OCI-LY1 (cell line): ENCODE measurements around the gene SLC39A11.

ENCODE experiments used
- H2AFZ ChIP-seq: fragments of 200-600 bp; sonication (generic), shearing (Covaris generic); 2 replicates; pipeline ENCODE4 v1.6.0; 2014; ENCODE audit warnings: antibody characterized with exemption, mild to moderate bottlenecking, low read length
- H3F3A ChIP-seq: fragments of 200-600 bp; sonication (generic), shearing (Covaris generic); 2 replicates; pipeline ENCODE4 v1.6.0; 2014; ENCODE audit warnings: mild to moderate bottlenecking, antibody characterized with exemption, low read length, moderate library complexity; ENCODE audit not compliant: insufficient read depth
- H3K27ac ChIP-seq: fragments of 200-600 bp; sonication (generic); 2 replicates; pipeline ENCODE4 v1.5.1; 2014; ENCODE audit warnings: low read length, mixed run types, mild to moderate bottlenecking, low read depth; ENCODE audit not compliant: poor library complexity, severe bottlenecking
- H3K27me3 ChIP-seq: fragments of 200-600 bp; sonication (generic); 2 replicates; pipeline ENCODE4 v1.6.0; 2014; ENCODE audit warnings: antibody characterized with exemption, mild to moderate bottlenecking, low read length, moderate library complexity; ENCODE audit not compliant: insufficient read depth
- H3K36me3 ChIP-seq: fragments of 200-600 bp; sonication (generic); 2 replicates; pipeline ENCODE4 v1.6.1; 2014; ENCODE audit warnings: mild to moderate bottlenecking, antibody characterized with exemption, low read length, moderate library complexity, mixed read lengths; ENCODE audit not compliant: insufficient read depth
- H3K4me1 ChIP-seq: fragments of 200-600 bp; sonication (generic); 2 replicates; pipeline ENCODE4 v1.5.1; 2014; ENCODE audit warnings: mild to moderate bottlenecking, low read length, moderate library complexity; ENCODE audit not compliant: insufficient read depth, severe bottlenecking
- H3K4me2 ChIP-seq: fragments of 200-600 bp; sonication (generic), shearing (Covaris generic); 2 replicates; pipeline ENCODE4 v1.6.1; 2014; ENCODE audit warnings: low read length
- H3K4me3 ChIP-seq: fragments of 200-600 bp; sonication (generic); 2 replicates; pipeline ENCODE4 v1.5.1; 2014; ENCODE audit warnings: low read length, low read depth, mild to moderate bottlenecking, mixed read lengths; ENCODE audit not compliant: poor library complexity, severe bottlenecking
- H3K79me2 ChIP-seq: fragments of 200-600 bp; shearing (Covaris generic); 2 replicates; pipeline ENCODE4 v1.6.1; 2016; ENCODE audit warnings: mixed run types, low read length, mixed read lengths; ENCODE audit not compliant: insufficient read depth
- H3K9ac ChIP-seq: fragments of 200-600 bp; sonication (generic), shearing (Covaris generic); 2 replicates; pipeline ENCODE4 v1.6.1; 2014; ENCODE audit warnings: mild to moderate bottlenecking, low read length, mixed read lengths
- H3K9me2 ChIP-seq: fragments of 200-600 bp; sonication (generic), shearing (Covaris generic); 2 replicates; pipeline ENCODE4 v1.6.1; 2014; ENCODE audit warnings: low read depth, mild to moderate bottlenecking, low read length, mixed read lengths
- H3K9me3 ChIP-seq: fragments of 200-600 bp; shearing (Covaris generic); 2 replicates; pipeline ENCODE4 v1.6.1; 2014; ENCODE audit warnings: low read length, mixed read lengths
- H4K20me1 ChIP-seq: fragments of 200-600 bp; sonication (generic), shearing (Covaris generic); 2 replicates; pipeline ENCODE4 v1.6.0; 2016; ENCODE audit warnings: mild to moderate bottlenecking, low read length; ENCODE audit not compliant: insufficient read depth
- EZH2 ChIP-seq: fragments of 200-600 bp; sonication (generic), shearing (Covaris generic); IDR thresholded peaks from 2 replicates; pipeline ENCODE4 v1.8.0; 2017; ENCODE audit warnings: borderline replicate concordance, mixed run types, mild to moderate bottlenecking, antibody characterized with exemption, low read length, moderate library complexity, mixed read lengths
- TF ChIP-seq, protein P1 (sequence below): fragments of 200-600 bp; sonication (generic), shearing (Covaris generic); IDR thresholded peaks from 2 replicates; pipeline ENCODE4 v1.5.1; 2017; ENCODE audit warnings: mild to moderate bottlenecking, antibody characterized with exemption, low read length, moderate library complexity, mixed read lengths

The SLC39A11 gene

DNA sequence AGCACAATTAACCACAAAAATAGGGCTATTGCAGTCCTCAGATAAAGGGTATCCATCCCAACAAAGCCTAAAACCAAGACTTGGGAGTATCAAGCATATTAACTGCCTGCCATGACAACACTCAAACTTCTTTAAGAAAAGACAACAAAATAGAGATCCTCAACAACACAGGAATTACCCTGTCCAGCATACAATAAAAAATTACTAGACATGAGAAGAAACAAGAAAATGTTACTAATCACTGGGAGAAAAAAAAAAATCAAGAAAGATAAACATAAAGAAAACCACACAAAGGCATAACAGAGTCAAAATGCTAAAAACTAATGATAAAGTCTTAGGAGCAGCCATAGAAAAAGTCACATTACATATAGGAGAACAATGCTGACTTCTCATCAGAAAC is 73.9 kb downstream of the SLC39A11 start:
- Histone ChIP-seq H2AFZ (no peak overlapping the region), H3F3A (no peaks in the 10 kb centered on the region), H3K9me2 (no peaks in the 10 kb centered on the region), H3K36me3 (peaks cover under 1% of the 10 kb centered on the region; the same call in 1 of the 2 replicates), H4K20me1 (no peaks in the 10 kb centered on the region), H3K4me2 (no peak overlapping the region), H3K4me3 (no peak overlapping the region), H3K79me2 (no peaks in the 10 kb centered on the region), H3K27me3 (no peaks in the 10 kb centered on the region), H3K9ac (no peak overlapping the region), H3K27ac (no peak overlapping the region), H3K9me3 (peaks cover 15% of the 10 kb centered on the region), H3K4me1 (peaks cover 6% of the 10 kb centered on the region)
- TF ChIP-seq, protein P1, sequence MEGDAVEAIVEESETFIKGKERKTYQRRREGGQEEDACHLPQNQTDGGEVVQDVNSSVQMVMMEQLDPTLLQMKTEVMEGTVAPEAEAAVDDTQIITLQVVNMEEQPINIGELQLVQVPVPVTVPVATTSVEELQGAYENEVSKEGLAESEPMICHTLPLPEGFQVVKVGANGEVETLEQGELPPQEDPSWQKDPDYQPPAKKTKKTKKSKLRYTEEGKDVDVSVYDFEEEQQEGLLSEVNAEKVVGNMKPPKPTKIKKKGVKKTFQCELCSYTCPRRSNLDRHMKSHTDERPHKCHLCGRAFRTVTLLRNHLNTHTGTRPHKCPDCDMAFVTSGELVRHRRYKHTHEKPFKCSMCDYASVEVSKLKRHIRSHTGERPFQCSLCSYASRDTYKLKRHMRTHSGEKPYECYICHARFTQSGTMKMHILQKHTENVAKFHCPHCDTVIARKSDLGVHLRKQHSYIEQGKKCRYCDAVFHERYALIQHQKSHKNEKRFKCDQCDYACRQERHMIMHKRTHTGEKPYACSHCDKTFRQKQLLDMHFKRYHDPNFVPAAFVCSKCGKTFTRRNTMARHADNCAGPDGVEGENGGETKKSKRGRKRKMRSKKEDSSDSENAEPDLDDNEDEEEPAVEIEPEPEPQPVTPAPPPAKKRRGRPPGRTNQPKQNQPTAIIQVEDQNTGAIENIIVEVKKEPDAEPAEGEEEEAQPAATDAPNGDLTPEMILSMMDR = no peak
- no peak for TF ChIP-seq EZH2

DNA sequence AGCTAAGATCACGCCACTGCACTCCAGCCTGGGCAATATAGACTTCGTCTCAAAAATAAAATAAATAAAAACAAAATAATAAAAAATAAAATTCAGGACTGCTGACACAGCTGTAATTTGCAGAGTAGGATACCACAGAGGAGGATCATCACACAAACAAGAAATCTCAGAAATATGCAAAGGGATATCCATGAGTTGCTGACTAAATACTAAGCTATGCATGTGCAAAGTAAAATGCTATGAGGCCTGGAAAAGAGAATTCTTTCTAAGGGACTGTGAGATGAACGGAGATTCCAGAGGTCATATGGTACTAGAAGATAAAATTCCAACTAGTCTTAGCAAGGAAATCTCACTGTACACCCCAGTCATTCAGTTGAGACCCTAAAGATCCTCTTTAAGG is 74.8 kb downstream of the SLC39A11 start:
- H3K27me3 ChIP-seq = no peaks in the 10 kb centered on the region
- H3K9me3 ChIP-seq = peaks cover 15% of the 10 kb centered on the region
- no peak overlapping the region for H3K27ac ChIP-seq
- H3K79me2 ChIP-seq = no peaks in the 10 kb centered on the region
- H3K4me3 ChIP-seq = no peak overlapping the region
- no peaks in the 10 kb centered on the region for H4K20me1 ChIP-seq
- no peak overlapping the region for H3K4me2 ChIP-seq
- peaks cover 11% of the 10 kb centered on the region for H3K4me1 ChIP-seq
- no peaks in the 10 kb centered on the region for H3K9me2 ChIP-seq
- no peak for TF ChIP-seq EZH2
- TF ChIP-seq, protein P1 = no peak
- H3F3A ChIP-seq = no peaks in the 10 kb centered on the region
- H3K36me3 ChIP-seq = no peaks in the 10 kb centered on the region; the same call in 1 of the 2 replicates
- no peak overlapping the region for H3K9ac ChIP-seq
- no peak overlapping the region for H2AFZ ChIP-seq

DNA sequence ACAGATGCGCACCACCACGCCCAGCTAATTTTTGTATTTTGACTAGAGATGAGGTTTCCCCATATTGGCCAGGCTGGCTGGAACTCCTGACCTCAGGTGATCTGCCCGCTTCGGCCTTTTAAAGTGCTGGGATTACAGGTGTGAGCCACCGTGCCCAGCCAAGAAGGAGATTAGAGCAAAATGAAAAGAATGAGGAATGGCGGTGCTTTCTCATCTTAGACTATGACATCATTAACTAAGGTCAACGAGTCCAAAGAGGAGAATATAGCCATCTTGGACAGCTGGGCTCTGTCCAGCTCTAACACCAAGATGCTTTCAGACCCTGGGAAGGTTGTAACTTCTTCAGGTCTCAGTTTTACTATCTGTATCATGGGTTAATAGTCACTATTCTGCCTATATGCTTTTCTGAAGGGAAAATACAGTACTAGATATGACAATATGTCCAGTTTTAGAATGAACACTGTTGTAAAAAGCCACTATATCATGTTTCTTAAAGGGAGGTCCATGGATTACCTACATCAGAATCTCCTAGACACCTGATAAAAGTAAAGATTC is 76.7 kb downstream of the SLC39A11 start:
- peaks cover 15% of the 10 kb centered on the region for H3K9me3 ChIP-seq
- H3K4me2 ChIP-seq = no peak overlapping the region
- H3K9ac ChIP-seq = no peak overlapping the region
- peaks cover 11% of the 10 kb centered on the region for H3K4me1 ChIP-seq
- no peaks in the 10 kb centered on the region for H3K9me2 ChIP-seq
- TF ChIP-seq EZH2 = no peak
- TF ChIP-seq, protein P1 = no peak
- H2AFZ ChIP-seq = no peak overlapping the region
- H3F3A ChIP-seq = no peaks in the 10 kb centered on the region
- no peak overlapping the region for H3K4me3 ChIP-seq
- H3K27ac ChIP-seq = no peak overlapping the region
- no peaks in the 10 kb centered on the region for H4K20me1 ChIP-seq
- H3K79me2 ChIP-seq = no peaks in the 10 kb centered on the region
- H3K36me3 ChIP-seq = no peaks in the 10 kb centered on the region; the same call in 1 of the 2 replicates
- H3K27me3 ChIP-seq = no peaks in the 10 kb centered on the region
